Hepatocyte (in vitro differentiated cells): ENCODE data around the gene QARS1. TPM values are rescaled to one million over a fixed set of nuclear protein-coding genes. Genes with fewer than 3 reads are reported as not detected.

Experiments used
- DNase-seq: peaks from one replicate; pipeline ENCODE4 v3.0.0-alpha.2; 2016; ENCODE audit warnings: low spot score
- H2AFZ ChIP-seq: fragments of 200-600 bp; sonication (generic); 2 replicates; pipeline ENCODE4 v1.6.0; 2016; ENCODE audit warnings: antibody characterized with exemption, mild to moderate bottlenecking
- H3K27ac ChIP-seq: fragments of 200-600 bp; sonication (generic); 2 replicates; pipeline ENCODE4 v1.5.1; 2016; ENCODE audit warnings: mild to moderate bottlenecking
- H3K27me3 ChIP-seq: fragments of 200-600 bp; sonication (generic); 2 replicates; pipeline ENCODE4 v1.6.1; 2016
- H3K36me3 ChIP-seq: fragments of 200-600 bp; sonication (generic); replicated peaks from 2 replicates; pipeline ENCODE4 v1.5.1; 2016; ENCODE audit warnings: low read depth; ENCODE audit not compliant: insufficient read depth
- H3K4me1 ChIP-seq: fragments of 200-600 bp; sonication (generic); 2 replicates; pipeline ENCODE4 v1.5.1; 2016; ENCODE audit warnings: mild to moderate bottlenecking, moderate library complexity; ENCODE audit not compliant: insufficient read depth
- H3K4me2 ChIP-seq: fragments of 200-600 bp; sonication (generic); 2 replicates; pipeline ENCODE4 v1.6.0; 2016
- H3K4me3 ChIP-seq: fragments of 200-600 bp; sonication (generic); 2 replicates; pipeline ENCODE4 v1.5.1; 2016; ENCODE audit warnings: mild to moderate bottlenecking
- H3K79me2 ChIP-seq: fragments of 200-600 bp; sonication (generic); 2 replicates; pipeline ENCODE4 v1.6.0; 2017; ENCODE audit warnings: mild to moderate bottlenecking
- H3K9me2 ChIP-seq: fragments of 200-600 bp; sonication (generic); replicated peaks from 2 replicates; pipeline ENCODE4 v1.6.0; 2017; ENCODE audit warnings: mild to moderate bottlenecking; ENCODE audit not compliant: insufficient read depth
- H3K9me3 ChIP-seq: fragments of 200-600 bp; sonication (generic); 2 replicates; pipeline ENCODE4 v1.5.1; 2016; ENCODE audit warnings: low read depth, mild to moderate bottlenecking
- H4K20me1 ChIP-seq: fragments of 200-600 bp; sonication (generic); 2 replicates; pipeline ENCODE4 v1.6.0; 2016; ENCODE audit warnings: mild to moderate bottlenecking; ENCODE audit not compliant: insufficient read depth, poor library complexity, severe bottlenecking
- EZH2 ChIP-seq: fragments of 200-600 bp; sonication (generic); IDR thresholded peaks from 2 replicates; pipeline ENCODE4 v1.6.1; 2016; ENCODE audit warnings: antibody characterized with exemption, mild to moderate bottlenecking, borderline replicate concordance
- EZH2phosphoT487 ChIP-seq: fragments of 200-600 bp; sonication (generic); IDR thresholded peaks from one replicate; pipeline ENCODE4 v1.6.1; 2018; ENCODE audit warnings: antibody characterized with exemption, mild to moderate bottlenecking, low read depth, moderate library complexity; ENCODE audit not compliant: unreplicated experiment, severe bottlenecking
- WGBS: methylation state at CpG from one replicate; pipeline ENCODE4 v1.1.6; 2016; ENCODE audit warnings: low lambda C conversion rate; ENCODE audit errors: missing lambda C conversion rate; 5-methylcytosine and 5-hydroxymethylcytosine counted together
- polyA plus RNA-seq: library from polyadenylated mRNA; unstranded; fragments of >200 nt; fragmentation: Nextera tagmentation; extraction: Ambion mirVana; gene quantifications from 2 replicates; pipeline ENCODE4 v1.2.1, GENCODE V29; 2016
- total RNA-seq: library from RNA; depleted of rRNA; stranded (reverse); fragments of >200 nt; gene quantifications from 2 replicates; pipeline ENCODE4 v1.2.3, GENCODE V29; 2014
- TF ChIP-seq, protein P1 (sequence below): fragments of 200-600 bp; sonication (generic); IDR thresholded peaks from 2 replicates; pipeline ENCODE4 v1.5.1; 2016; ENCODE audit warnings: antibody characterized with exemption, mild to moderate bottlenecking; ENCODE audit not compliant: poor library complexity

QARS1 gene
- total and polyA plus RNA-seq, 2 experiments from 2014 or later = 104 to 206 TPM

DNA sequence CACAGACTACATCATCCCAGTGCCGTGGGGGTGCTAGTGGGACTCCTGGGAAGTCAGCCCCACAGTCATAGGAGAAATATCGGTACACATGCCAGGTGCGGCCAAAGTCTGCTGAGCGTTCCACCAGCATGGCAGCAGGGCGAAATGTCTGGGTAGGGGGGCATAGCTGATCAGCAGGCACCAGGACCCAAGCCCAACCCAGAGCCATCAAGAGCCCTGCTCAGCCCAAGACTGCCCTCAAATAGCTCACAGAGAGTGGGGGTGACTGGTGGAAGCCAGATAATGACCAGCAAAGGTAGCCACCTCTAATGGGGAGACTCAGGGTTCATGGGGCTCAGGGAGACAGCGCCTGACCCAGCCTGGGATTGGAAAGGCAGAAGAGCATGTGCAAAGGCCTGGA, 27.0 kb upstream of the QARS1 start:
- 94% methylated on average over 6 of the region's 6 CpGs for WGBS
- Histone ChIP-seq H3K79me2 (peaks cover 28% of the 10 kb centered on the region), H3K4me1 (peaks cover 19% of the 10 kb centered on the region), H3K27me3 (no peaks in the 10 kb centered on the region), H2AFZ (no peak overlapping the region), H3K36me3 (no peaks in the 10 kb centered on the region), H3K9me3 (no peaks in the 10 kb centered on the region), H3K4me2 (peak overlapping the region; percentile 99), H4K20me1 (no peaks in the 10 kb centered on the region), H3K9me2 (no peaks in the 10 kb centered on the region), H3K27ac (peak overlapping the region; percentile 99), H3K4me3 (peak overlapping the region; percentile 99)
- TF ChIP-seq, protein P1, sequence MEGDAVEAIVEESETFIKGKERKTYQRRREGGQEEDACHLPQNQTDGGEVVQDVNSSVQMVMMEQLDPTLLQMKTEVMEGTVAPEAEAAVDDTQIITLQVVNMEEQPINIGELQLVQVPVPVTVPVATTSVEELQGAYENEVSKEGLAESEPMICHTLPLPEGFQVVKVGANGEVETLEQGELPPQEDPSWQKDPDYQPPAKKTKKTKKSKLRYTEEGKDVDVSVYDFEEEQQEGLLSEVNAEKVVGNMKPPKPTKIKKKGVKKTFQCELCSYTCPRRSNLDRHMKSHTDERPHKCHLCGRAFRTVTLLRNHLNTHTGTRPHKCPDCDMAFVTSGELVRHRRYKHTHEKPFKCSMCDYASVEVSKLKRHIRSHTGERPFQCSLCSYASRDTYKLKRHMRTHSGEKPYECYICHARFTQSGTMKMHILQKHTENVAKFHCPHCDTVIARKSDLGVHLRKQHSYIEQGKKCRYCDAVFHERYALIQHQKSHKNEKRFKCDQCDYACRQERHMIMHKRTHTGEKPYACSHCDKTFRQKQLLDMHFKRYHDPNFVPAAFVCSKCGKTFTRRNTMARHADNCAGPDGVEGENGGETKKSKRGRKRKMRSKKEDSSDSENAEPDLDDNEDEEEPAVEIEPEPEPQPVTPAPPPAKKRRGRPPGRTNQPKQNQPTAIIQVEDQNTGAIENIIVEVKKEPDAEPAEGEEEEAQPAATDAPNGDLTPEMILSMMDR = no peak
- TF ChIP-seq EZH2phosphoT487 = no peak
- no peak for TF ChIP-seq EZH2
- no peak for DNase-seq

DNA sequence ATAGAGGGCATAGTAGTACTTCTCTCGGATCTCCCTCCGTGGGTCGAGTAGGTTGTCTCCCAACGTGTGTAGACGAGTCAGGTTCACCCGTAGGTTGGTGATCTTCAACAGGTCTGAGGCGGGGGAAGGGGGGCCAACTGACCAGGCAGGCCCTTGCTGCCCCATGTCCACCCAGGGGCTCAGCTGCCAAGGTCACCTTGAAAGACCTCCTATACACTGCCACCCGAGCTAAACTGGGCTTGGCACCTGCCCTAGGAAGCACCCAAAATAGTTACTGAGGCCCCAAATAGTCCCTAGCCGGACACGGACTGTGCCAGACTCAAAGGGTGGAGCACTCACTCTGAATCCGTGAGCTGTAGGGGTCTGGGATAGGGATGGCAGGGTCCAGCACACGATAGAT, 26.5 kb upstream of the QARS1 start:
- WGBS = 95% methylated on average over 12 of the region's 12 CpGs
- Histone ChIP-seq H3K79me2 (peaks cover 28% of the 10 kb centered on the region), H3K27me3 (no peaks in the 10 kb centered on the region), H3K4me2 (peak overlapping the region; percentile 99), H3K4me3 (no peak overlapping the region), H3K4me1 (peaks cover 19% of the 10 kb centered on the region), H4K20me1 (no peaks in the 10 kb centered on the region), H3K9me3 (no peaks in the 10 kb centered on the region), H3K36me3 (no peaks in the 10 kb centered on the region), H2AFZ (no peak overlapping the region), H3K9me2 (no peaks in the 10 kb centered on the region), H3K27ac (no peak overlapping the region)
- TF ChIP-seq EZH2 = no peak
- TF ChIP-seq, protein P1 = no peak
- no peak for TF ChIP-seq EZH2phosphoT487
- DNase-seq = no peak

DNA sequence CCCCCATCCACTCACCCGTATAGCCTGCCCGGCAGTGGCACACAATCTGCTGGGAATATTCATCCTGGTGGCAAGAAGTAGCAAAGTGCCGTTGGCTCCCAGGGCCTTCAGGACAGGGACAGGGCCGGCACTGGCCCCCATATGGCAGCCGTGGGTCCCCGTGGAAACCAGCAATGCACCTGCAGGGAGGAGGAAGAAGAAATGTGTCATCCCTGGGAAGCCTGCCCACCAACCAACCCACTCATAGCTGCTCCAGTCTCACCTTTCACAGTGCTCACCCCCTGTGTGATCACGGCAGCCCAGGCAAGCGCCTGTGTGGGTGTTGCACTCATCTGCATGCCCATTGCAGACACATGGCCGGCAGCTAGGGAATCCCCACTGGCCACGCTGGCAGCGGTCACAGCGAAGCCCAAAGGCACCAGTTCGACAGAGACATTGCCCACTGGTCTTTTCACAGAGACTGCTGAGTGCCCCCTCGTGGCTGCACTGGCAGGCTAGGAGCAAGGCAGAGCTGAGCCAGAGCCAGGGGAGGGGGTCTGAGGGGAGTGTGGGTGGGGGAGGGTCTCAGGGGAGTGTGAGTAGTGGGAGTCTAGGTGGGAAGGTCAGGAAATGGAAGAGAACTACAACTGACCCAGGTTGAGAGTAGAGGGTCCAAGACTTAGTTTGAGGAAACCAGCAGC, 20.6 kb upstream of the QARS1 start:
- H3K36me3 ChIP-seq = no peaks in the 10 kb centered on the region
- no peaks in the 10 kb centered on the region for H3K4me1 ChIP-seq
- no peaks in the 10 kb centered on the region for H4K20me1 ChIP-seq

More for the DNA sequence above, 20.6 kb upstream of the QARS1 start:
- 92% methylated on average over 14 of the region's 14 CpGs for WGBS
- Histone ChIP-seq H3K27me3 (no peaks in the 10 kb centered on the region), H3K4me2 (no peak overlapping the region), H3K9me3 (no peaks in the 10 kb centered on the region), H3K9me2 (no peaks in the 10 kb centered on the region), H2AFZ (no peak overlapping the region), H3K27ac (no peak overlapping the region), H3K4me3 (no peak overlapping the region), H3K79me2 (peaks cover 2% of the 10 kb centered on the region)
- TF ChIP-seq EZH2 (no peak), EZH2phosphoT487 (no peak)
- TF ChIP-seq, protein P1 = no peak
- no peak for DNase-seq
